WERI-Rb-1 (cell line): ENCODE results near the gene TM9SF2.

Experiments used
- DNase-seq: peaks from one replicate; pipeline ENCODE4 v3.0.0-alpha.2; 2020
- H3K27ac ChIP-seq: fragments of 250-450 bp; sonication (Bioruptor Pico); 2 replicates; pipeline ENCODE4 v1.5.1; 2020; ENCODE audit warnings: mild to moderate bottlenecking, moderate library complexity
- H3K27me3 ChIP-seq: fragments of 250-450 bp; sonication (Bioruptor Pico); 2 replicates; pipeline ENCODE4 v1.5.1; 2021; ENCODE audit warnings: mild to moderate bottlenecking, low read depth, moderate library complexity; ENCODE audit not compliant: insufficient read depth, severe bottlenecking
- H3K36me3 ChIP-seq: fragments of 250-450 bp; sonication (Bioruptor Pico); 2 replicates; pipeline ENCODE4 v1.5.1; 2020; ENCODE audit warnings: mild to moderate bottlenecking, moderate library complexity
- H3K4me3 ChIP-seq: 2 replicates; pipeline ENCODE4 v1.5.1; 2011; ENCODE audit warnings: low read depth, mild to moderate bottlenecking, control low read depth, low read length
- H3K9me3 ChIP-seq: fragments of 250-450 bp; sonication (Bioruptor Pico); 2 replicates; pipeline ENCODE4 v1.5.1; 2021; ENCODE audit warnings: mild to moderate bottlenecking, moderate library complexity; ENCODE audit not compliant: severe bottlenecking
- TF ChIP-seq, protein P1 (sequence below): IDR thresholded peaks from 2 replicates; pipeline ENCODE4 v1.5.1; 2011; ENCODE audit warnings: low read depth, mild to moderate bottlenecking, control low read depth, inconsistent platforms, low read length

Gene TM9SF2

DNA sequence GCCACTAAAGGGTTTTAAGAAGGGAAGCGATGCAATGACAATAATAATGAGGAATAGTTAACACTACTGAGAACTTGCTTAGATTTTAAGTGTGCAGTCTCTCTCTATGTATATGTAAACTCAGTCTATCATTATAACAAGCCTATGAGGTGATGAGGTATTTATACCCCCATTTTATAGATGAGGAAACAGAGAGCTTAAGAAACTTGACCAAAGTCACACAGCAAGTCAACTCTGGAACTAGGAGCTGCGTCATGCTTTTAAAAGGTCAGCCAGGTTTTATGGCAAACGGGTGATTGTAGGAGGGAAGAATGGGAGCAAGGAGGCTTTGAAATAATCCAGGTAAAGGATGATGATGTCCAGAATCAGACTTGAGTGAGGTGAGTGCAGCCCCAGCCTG is 103.4 kb downstream of the TM9SF2 start:
- Histone ChIP-seq H3K9me3 (peaks cover 3% of the 10 kb centered on the region), H3K4me3 (no peak overlapping the region), H3K27me3 (no peaks in the 10 kb centered on the region), H3K36me3 (no peaks in the 10 kb centered on the region), H3K27ac (no peak overlapping the region)
- TF ChIP-seq, protein P1, sequence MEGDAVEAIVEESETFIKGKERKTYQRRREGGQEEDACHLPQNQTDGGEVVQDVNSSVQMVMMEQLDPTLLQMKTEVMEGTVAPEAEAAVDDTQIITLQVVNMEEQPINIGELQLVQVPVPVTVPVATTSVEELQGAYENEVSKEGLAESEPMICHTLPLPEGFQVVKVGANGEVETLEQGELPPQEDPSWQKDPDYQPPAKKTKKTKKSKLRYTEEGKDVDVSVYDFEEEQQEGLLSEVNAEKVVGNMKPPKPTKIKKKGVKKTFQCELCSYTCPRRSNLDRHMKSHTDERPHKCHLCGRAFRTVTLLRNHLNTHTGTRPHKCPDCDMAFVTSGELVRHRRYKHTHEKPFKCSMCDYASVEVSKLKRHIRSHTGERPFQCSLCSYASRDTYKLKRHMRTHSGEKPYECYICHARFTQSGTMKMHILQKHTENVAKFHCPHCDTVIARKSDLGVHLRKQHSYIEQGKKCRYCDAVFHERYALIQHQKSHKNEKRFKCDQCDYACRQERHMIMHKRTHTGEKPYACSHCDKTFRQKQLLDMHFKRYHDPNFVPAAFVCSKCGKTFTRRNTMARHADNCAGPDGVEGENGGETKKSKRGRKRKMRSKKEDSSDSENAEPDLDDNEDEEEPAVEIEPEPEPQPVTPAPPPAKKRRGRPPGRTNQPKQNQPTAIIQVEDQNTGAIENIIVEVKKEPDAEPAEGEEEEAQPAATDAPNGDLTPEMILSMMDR, result no peak
- DNase-seq, result no peak

DNA sequence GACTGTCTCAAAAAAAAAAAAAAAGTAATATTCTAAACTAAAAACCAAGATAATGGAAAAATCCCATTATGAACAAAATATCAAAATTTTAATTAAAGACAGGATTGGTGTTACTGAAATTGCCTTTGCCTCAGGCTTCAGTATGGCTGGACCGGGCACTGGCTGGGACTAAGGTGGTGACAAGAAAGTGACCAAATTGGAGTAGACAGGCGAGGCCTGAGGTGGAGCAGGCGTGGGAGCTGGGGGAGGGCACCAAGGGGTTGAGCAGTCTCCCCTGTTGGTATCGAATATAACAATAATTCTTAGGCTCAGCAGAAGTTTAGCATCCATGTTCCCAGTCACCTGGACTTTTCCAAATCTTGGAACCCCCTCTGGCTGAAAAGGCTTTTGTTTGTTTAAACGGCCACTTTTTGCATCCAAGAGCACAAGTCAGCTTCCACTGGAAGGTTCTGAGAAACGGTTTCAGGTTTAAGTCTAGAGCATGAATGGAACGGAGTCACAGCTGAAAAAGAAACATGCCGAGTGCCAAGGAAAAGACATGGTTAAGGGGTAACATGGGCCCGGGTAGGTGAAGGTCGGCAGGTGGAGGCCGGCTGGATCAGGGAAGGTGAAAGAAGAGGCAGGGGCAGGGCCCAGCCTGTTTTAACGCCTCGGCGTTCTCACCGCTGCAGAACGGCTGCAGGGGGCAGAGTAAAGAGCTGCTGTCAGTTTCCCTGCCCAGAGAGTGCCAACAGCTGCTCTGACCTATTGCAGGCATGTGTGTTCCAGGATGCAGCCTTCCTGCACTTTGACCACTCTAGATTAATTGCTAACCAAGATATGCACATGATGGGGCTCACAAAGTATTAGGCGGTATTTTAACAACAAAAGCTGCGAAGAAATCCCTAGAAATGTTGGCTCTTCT is 104.4 kb downstream of the TM9SF2 start:
- peaks cover 3% of the 10 kb centered on the region for H3K9me3 ChIP-seq
- peak overlapping the region; percentile 80 for H3K4me3 ChIP-seq
- no peaks in the 10 kb centered on the region for H3K36me3 ChIP-seq
- TF ChIP-seq, protein P1, result peak; percentile 67
- H3K27me3 ChIP-seq, result no peaks in the 10 kb centered on the region
- peak; percentile 73 for DNase-seq
- H3K27ac ChIP-seq, result 0 out of 2 replicates have a peak overlapping the region, but pooled peaks have one; percentile 0

DNA sequence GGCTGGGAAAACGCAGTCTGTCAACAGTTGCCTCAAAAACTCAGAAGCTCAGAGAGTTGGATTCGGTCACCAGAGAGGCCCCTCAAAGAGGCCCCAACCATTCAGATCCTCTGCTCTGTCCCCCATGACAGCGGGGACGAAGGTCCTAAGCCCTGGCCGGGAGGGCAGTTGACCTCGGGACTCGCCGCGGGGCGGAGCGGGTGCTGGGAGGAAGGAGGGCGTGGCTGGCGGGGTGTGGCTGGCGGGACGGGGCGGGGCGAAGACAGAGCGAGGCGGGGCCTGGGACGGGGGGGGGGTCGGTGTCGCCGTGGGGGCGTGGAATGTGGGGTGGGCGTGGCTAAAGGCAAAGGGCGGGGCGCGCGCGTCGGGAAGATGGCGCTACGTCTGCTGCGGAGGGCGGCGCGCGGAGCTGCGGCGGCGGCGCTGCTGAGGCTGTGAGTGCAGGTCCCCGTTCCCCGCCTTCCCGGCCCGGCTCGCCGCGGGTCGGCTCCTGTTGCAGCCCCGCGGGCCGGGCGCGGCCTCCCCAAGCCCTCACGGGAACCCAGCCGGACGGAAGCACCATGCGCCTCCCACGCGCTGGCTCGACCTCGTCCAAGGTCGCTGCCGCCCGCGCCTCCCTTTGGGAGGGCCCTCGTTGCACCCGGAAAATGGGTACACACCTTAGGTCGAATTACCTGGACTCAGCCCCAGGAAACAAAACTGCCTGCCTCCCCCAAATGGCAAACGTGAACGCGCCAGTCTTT is 105.2 kb downstream of the TM9SF2 start, which contains the start of gene CLYBL:
Gene CLYBL, plus strand, starts transcription at position 367 of the 743 bp plus-strand sequence.
- Histone ChIP-seq H3K36me3 (no peaks in the 10 kb centered on the region), H3K27ac (peak within 1 kb of the TSS; percentile 76), H3K4me3 (peak within 1 kb of the TSS; percentile 80), H3K27me3 (no peaks in the 10 kb centered on the region), H3K9me3 (peaks cover 3% of the 10 kb centered on the region)
- TF ChIP-seq, protein P1, result peak; percentile 31; the same call in 1 of the 2 replicates
- peak; percentile 95 for DNase-seq

DNA sequence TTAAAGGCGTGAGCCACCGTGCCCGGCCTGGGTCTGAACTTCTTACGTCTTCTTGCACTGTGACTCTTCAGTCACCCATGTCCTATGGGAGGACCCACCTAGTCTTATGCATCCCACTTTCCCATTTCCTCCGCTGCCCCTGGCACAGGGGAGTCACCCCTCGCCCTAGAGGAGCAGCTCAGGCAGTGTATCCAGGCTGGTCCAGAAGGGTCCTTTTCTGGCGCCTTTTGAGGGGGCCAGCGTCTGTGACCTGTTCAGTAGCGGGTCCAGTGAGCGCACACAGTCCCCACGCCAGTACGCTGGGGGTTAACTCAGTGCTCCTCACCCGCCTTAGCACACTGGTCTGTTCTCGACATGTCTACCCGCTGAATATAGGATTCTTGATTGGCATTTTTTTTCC is 107.1 kb downstream of the TM9SF2 start:
- TF ChIP-seq, protein P1, result no peak
- DNase-seq, result no peak
- Histone ChIP-seq H3K27ac (no peak overlapping the region), H3K4me3 (no peak overlapping the region), H3K9me3 (peaks cover 3% of the 10 kb centered on the region), H3K36me3 (no peaks in the 10 kb centered on the region), H3K27me3 (no peaks in the 10 kb centered on the region)

DNA sequence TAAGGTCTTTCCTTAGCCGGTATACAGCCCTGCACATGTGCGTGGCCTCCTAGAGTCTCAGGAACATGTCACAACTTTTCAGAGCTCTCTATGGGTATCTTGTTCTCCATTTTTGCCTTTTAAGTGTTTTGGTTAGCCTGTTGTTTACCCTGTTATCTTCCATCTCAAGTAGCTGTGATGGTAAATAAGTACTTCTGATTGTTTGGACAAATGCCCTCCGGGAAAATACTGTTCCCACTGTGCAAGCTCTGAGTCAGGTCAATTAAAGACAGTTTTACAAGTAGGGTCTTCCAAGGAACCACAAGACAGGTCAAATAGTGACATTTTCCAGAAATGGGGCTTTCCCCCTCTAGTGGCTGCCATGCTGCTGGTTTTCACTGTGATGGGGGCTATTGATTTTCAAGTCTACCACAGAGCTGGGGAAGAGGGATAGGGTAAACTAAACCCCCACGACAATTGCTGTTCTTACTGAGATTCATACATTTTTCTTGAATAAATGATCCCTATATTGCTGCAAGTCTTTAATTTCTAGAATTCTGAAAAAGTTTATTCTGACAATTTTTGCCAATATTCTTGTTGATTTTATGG is 109.5 kb downstream of the TM9SF2 start:
- no peaks in the 10 kb centered on the region for H3K36me3 ChIP-seq
- H3K27ac ChIP-seq, result no peak overlapping the region
- DNase-seq, result no peak
- no peak overlapping the region for H3K4me3 ChIP-seq
- TF ChIP-seq, protein P1, result peak; percentile 44; the same call in 1 of the 2 replicates
- H3K9me3 ChIP-seq, result peaks cover 3% of the 10 kb centered on the region
- H3K27me3 ChIP-seq, result no peaks in the 10 kb centered on the region
